Esophagus squamous epithelium (tissue), 4 donors: ENCODE measurements around the gene P2RY6.

Source experiments
- CTCF ChIP-seq, 6 experiments: fragments of 450-650 bp in 4 of 6; fragments of 200-600 bp in 2 of 6; sonication (generic) in 2 of 6; IDR thresholded peaks; one replicate each; pipeline ENCODE4 v1.5.1; 2016 to 2019; ENCODE audit warnings: antibody characterized with exemption in 6 of 6, mild to moderate bottlenecking in 4 of 6, moderate library complexity in 4 of 6
- POLR2A ChIP-seq, 4 donors: fragments of 450-650 bp; IDR thresholded peaks; one replicate each; pipeline ENCODE4 v1.6.1; 2017; ENCODE audit warnings: antibody characterized with exemption in 4 of 4, mild to moderate bottlenecking in 4 of 4, moderate library complexity in 3 of 4

GRCh38 chr11:73244589-73245240, 27.4 kb upstream of the P2RY6 start:
- TF ChIP-seq CTCF (IDR thresholded peaks at IDR 0.05), result no peak
- no peak for TF ChIP-seq POLR2A (IDR thresholded peaks at IDR 0.05)
